ENCODE results near the gene FGF1.

Gene FGF1

DNA sequence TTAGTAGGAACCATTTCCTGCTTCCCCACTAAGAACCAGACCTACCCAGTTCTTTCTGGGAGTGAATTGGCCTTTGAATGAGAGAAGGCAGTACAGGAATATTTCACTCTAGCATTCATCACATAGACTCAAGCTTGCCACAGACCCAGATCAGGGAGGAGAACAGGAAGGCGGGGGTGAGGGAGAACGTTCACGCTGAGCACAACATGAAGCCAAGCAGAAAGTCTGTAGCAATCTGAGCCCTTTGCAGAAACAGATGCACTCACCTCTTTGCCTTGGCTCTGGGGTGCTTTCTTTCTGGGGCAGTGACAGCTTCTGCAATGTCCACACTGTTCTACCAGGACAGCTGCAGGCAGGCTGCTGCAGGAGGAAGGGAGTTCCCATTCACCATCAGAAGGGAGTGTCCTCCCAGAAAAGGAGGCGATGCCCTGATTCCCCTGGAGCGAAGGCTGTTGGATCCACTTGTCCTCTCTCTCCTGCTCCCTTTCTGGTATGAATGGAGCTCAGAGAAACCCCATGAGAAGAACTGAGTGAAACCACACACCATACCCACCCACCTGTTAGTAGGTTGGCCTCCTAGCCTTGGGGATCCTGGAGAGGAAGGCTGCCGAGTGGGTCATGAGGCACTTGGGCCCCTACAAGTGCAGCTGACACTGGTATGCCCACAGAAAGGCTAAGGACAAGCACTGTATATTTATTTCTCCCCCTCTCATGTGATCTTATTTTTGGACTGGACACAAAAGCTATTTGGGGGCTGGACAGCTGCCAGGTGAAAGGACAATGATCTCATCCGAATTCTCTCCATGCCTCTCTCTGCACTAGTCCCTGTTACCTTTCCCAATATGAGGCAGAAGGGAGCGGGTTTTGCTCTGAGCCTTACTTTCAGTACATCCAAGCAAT, 11.7 kb upstream of the FGF1 start:
- H3K4me3 ChIP-seq (ENCODE audit: low read length): no peak overlapping the region
- TF ChIP-seq, protein P1, sequence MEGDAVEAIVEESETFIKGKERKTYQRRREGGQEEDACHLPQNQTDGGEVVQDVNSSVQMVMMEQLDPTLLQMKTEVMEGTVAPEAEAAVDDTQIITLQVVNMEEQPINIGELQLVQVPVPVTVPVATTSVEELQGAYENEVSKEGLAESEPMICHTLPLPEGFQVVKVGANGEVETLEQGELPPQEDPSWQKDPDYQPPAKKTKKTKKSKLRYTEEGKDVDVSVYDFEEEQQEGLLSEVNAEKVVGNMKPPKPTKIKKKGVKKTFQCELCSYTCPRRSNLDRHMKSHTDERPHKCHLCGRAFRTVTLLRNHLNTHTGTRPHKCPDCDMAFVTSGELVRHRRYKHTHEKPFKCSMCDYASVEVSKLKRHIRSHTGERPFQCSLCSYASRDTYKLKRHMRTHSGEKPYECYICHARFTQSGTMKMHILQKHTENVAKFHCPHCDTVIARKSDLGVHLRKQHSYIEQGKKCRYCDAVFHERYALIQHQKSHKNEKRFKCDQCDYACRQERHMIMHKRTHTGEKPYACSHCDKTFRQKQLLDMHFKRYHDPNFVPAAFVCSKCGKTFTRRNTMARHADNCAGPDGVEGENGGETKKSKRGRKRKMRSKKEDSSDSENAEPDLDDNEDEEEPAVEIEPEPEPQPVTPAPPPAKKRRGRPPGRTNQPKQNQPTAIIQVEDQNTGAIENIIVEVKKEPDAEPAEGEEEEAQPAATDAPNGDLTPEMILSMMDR (IDR thresholded peaks at IDR 0.05; ENCODE audit: insufficient read depth, low read depth, low read length, missing control alignments): no peak
- DNase-seq (ENCODE audit: low read depth): no peak

DNA sequence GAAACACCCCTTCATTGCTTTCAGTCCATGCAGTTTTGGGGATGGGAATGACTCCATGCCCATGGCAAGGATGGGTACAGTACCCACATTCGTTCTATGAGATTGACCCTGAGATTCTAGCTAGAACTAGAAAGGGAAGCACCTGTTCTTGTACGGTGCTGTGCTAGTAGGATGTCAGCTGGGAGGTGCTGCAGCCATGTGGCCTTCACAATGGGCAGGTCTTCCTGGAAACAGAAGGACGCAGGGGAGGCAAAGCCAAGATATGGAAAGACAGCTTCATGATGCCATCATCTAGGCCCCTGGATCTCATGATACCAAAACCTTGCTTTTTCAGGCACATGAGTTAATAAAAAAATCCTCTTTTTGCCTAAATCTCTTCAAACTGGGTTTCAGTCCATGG, 10.5 kb upstream of the FGF1 start:
- no peak overlapping the region for H3K4me3 ChIP-seq (ENCODE audit: low read length)
- TF ChIP-seq, protein P1 (IDR thresholded peaks at IDR 0.05; ENCODE audit: insufficient read depth, low read depth, low read length, missing control alignments): no peak
- no peak for DNase-seq (ENCODE audit: low read depth)

DNA sequence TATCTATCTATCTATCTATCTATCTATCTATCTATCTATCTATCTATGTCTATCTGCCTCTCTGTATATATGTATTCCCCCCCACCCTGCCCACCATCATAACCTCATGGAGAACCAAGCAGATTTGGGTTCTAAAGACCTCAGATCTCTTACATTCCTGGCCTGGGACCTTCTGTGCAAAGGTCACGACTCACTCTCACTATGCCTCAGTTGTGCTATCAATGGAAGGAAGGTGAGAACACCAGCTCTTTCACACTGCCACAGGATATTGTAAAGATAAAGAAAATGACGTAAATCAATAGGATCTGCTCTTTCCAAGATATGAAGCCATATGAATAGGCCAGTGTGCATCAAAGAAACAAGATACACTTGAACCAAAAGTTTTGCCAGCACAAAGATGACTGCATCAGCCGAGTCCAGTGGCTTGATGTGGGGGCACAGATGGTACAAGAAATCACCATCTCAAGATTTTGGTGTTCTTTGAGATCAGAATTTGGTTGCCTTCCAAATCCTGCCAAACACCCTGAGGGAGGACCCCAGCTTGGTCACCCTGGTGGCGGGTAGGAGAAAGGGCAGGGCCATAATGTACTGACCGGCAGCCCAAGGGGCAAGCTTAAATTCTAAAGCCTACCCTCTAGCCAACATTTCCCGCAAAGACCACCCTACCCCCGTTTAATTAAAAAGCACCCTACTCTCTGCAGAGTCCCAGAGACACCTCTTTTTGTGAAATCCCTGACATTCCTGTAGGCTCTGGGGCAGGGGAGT, 8.4 kb upstream of the FGF1 start:
- no peak for DNase-seq (ENCODE audit: low read depth)
- no peak overlapping the region for H3K4me3 ChIP-seq (ENCODE audit: low read length)
- TF ChIP-seq, protein P1 (IDR thresholded peaks at IDR 0.05; ENCODE audit: insufficient read depth, low read depth, low read length, missing control alignments): no peak

DNA sequence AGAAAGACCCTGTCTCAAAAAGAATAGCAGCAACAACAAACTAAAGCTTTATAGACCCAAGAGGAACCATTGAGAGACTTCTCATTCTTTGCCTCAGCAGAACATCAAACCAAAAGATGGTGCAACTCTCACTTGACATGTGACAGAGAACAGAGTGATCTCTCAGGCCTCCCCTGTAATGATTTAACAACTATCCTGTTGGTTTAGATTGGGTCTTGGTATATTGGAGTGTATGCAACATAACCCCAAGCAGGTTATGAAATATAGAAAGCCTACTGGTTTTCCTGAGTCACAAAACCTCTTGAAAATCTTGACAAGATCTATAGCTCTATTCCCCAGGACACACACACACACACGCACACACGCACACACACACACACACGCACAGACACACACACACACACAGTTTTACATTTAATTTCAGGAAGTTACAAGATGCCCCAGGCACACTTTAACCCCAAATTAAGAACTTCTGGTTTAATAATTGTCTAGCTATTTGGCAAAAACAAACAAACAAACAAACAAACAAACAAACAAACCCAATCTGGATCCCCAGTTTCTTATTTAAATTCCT, 6.5 kb upstream of the FGF1 start:
- no peak overlapping the region for H3K4me3 ChIP-seq (ENCODE audit: low read length)
- TF ChIP-seq, protein P1 (IDR thresholded peaks at IDR 0.05; ENCODE audit: insufficient read depth, low read depth, low read length, missing control alignments): no peak
- no peak for DNase-seq (ENCODE audit: low read depth)

DNA sequence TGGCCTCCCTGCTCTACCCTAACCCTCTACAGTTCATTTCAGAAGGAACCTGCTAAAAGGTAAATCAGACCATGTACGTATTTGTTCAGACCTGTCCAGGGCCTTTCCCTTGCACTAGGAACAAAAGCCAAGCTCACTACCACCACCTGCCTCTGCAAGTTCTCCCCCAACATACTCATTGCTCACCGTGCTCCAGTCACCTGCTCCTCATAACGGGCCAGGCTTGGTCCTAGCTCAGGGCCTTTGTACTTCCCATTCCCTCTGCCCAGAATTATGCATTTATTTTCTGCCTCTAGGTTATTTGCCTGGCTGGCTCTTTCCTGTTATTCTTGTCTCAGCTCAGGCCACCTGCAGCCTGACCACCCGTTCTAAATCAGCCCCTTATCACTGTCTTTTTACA, 4.8 kb upstream of the FGF1 start:
- H3K4me3 ChIP-seq (ENCODE audit: low read length): no peak overlapping the region
- TF ChIP-seq, protein P1 (IDR thresholded peaks at IDR 0.05; ENCODE audit: insufficient read depth, low read depth, low read length, missing control alignments): peak; percentile 34
- peak; percentile 83 for DNase-seq (ENCODE audit: low read depth)

DNA sequence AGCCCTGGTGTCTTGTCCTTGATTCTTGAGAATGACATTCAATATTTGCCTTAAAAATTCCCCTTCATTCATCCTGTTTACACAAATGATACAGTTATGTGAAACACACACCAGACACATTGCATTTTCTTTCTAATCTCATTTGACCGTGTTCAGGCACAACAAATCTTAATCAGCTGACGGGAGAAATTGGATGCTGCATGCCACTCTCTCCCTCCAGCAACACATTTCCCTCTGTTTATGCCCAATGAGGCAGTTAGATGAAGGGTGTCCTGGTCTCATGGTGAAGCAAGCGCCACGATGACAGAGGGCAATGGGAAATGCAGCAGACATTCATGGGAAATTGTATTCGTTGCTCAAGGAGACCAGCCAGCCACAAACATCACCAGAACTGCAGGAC, 3.2 kb upstream of the FGF1 start:
- H3K4me3 ChIP-seq (ENCODE audit: low read length): no peak overlapping the region
- TF ChIP-seq, protein P1 (IDR thresholded peaks at IDR 0.05; ENCODE audit: insufficient read depth, low read depth, low read length, missing control alignments): no peak
- no peak for DNase-seq (ENCODE audit: low read depth)

Data from epithelial cell of esophagus (primary cell).